CD8-positive, alpha-beta memory T cell (primary cell): ENCODE data around the gene SLC38A2. TPM values are rescaled to one million over a fixed set of nuclear protein-coding genes. Genes with fewer than 3 reads are reported as not detected.

Experiments used
- polyA plus RNA-seq: library from polyadenylated mRNA; unstranded; fragments of 300-500 nt; fragmentation: Illumina TruSeq; gene quantifications from one replicate; pipeline ENCODE4 v1.2.3, GENCODE V29; 2021
- total RNA-seq, 2 experiments: library from RNA; stranded (reverse); gene quantifications; one replicate each; pipeline ENCODE4 v1.2.3, GENCODE V29; 2021

The SLC38A2 gene
- total and polyA plus RNA-seq, 3 experiments from 2014 or later, result 58.4 to 202 (median 198) TPM

Other genes with a start within 250 kb of the SLC38A2 start
- gene SLC38A1, start 103.7 kb downstream of the SLC38A2 start, total RNA-seq, result 100 to 1,000 TPM; 233 to 242 TPM
- gene SLC38A1, start 103.7 kb downstream of the SLC38A2 start, polyA plus RNA-seq, result 252 TPM